HEK293 (cell line): ENCODE measurements around the gene ARHGAP26.

Experiments used
- BCL11A ChIP-seq: fragments of 450-650 bp; formaldehyde crosslinking; IDR thresholded peaks from 2 replicates; pipeline ENCODE4 v1.5.1; 2016; ENCODE audit warnings: low read depth, missing biosample characterization, missing genetic modification characterization
- GLI2 ChIP-seq: fragments of 450-650 bp; formaldehyde crosslinking; IDR thresholded peaks from 2 replicates; pipeline ENCODE4; 2017; ENCODE audit warnings: missing biosample characterization, missing genetic modification characterization, low read depth, borderline replicate concordance
- HOXC10 ChIP-seq: sonication (generic); formaldehyde crosslinking; IDR thresholded peaks from 2 replicates; pipeline ENCODE4 v1.8.1; 2023; ENCODE audit warnings: mild to moderate bottlenecking, missing genetic modification reagents
- HOXD13 ChIP-seq: sonication (generic); formaldehyde crosslinking; IDR thresholded peaks from 2 replicates; pipeline ENCODE4 v1.8.0; 2022; ENCODE audit warnings: missing genetic modification reagents, borderline replicate concordance
- KLF10 ChIP-seq: fragments of 450-650 bp; IDR thresholded peaks from 2 replicates; pipeline ENCODE4 v1.5.1; 2018; ENCODE audit warnings: missing biosample characterization, mild to moderate bottlenecking, missing genetic modification characterization
- KLF16 ChIP-seq: fragments of 450-650 bp; formaldehyde crosslinking; IDR thresholded peaks from 2 replicates; pipeline ENCODE4 v1.5.1; 2017; ENCODE audit warnings: missing biosample characterization, missing genetic modification characterization
- KLF17 ChIP-seq: fragments of 450-650 bp; formaldehyde crosslinking; IDR thresholded peaks from 2 replicates; pipeline ENCODE4 v1.5.1; 2016; ENCODE audit warnings: missing biosample characterization, missing genetic modification characterization
- OSR2 ChIP-seq: fragments of 450-650 bp; formaldehyde crosslinking; IDR thresholded peaks from 2 replicates; pipeline ENCODE4 v1.5.1; 2016; ENCODE audit warnings: missing biosample characterization, missing genetic modification characterization
- PBX3 ChIP-seq: sonication (generic); formaldehyde crosslinking; IDR thresholded peaks from 2 replicates; pipeline ENCODE4 v1.8.1; 2022; ENCODE audit warnings: mild to moderate bottlenecking, moderate library complexity, missing genetic modification reagents
- SP7 ChIP-seq: fragments of 450-650 bp; formaldehyde crosslinking; IDR thresholded peaks from 2 replicates; pipeline ENCODE4 v1.5.1; 2016; ENCODE audit warnings: missing biosample characterization, missing genetic modification characterization
- TSHZ1 ChIP-seq: fragments of 450-650 bp; formaldehyde crosslinking; IDR thresholded peaks from 2 replicates; pipeline ENCODE4 v1.5.1; 2016; ENCODE audit warnings: missing biosample characterization, missing genetic modification characterization, borderline replicate concordance
- ZNF132 ChIP-seq: fragments of 450-650 bp; formaldehyde crosslinking; IDR thresholded peaks from 2 replicates; pipeline ENCODE4 v1.5.1; 2017; ENCODE audit warnings: missing biosample characterization, missing genetic modification characterization, borderline replicate concordance
- ZNF146 ChIP-seq: fragments of 450-650 bp; formaldehyde crosslinking; IDR thresholded peaks from 2 replicates; pipeline ENCODE4 v1.5.1; 2016; ENCODE audit warnings: missing biosample characterization, missing genetic modification characterization
- ZNF202 ChIP-seq: fragments of 450-650 bp; formaldehyde crosslinking; IDR thresholded peaks from 2 replicates; pipeline ENCODE4 v1.5.1; 2016; ENCODE audit warnings: missing biosample characterization, missing genetic modification characterization, borderline replicate concordance
- ZNF366 ChIP-seq: fragments of 450-650 bp; formaldehyde crosslinking; conservative IDR thresholded peaks from 2 replicates; pipeline ENCODE4 v1.5.1; 2016; ENCODE audit warnings: missing biosample characterization, missing genetic modification characterization
- ZNF37A ChIP-seq: fragments of 450-650 bp; IDR thresholded peaks from 2 replicates; pipeline ENCODE4 v1.5.1; 2018; ENCODE audit warnings: missing biosample characterization, missing genetic modification characterization
- ZNF394 ChIP-seq: fragments of 450-650 bp; formaldehyde crosslinking; IDR thresholded peaks from 2 replicates; pipeline ENCODE4 v1.5.1; 2016; ENCODE audit warnings: missing biosample characterization, missing genetic modification characterization, mild to moderate bottlenecking, moderate library complexity, borderline replicate concordance
- ZNF449 ChIP-seq: fragments of 450-650 bp; formaldehyde crosslinking; IDR thresholded peaks from 2 replicates; pipeline ENCODE4 v1.5.1; 2017; ENCODE audit warnings: missing biosample characterization, mild to moderate bottlenecking, missing genetic modification characterization, moderate library complexity
- ZNF518A ChIP-seq: fragments of 450-650 bp; formaldehyde crosslinking; conservative IDR thresholded peaks from 2 replicates; pipeline ENCODE4 v1.5.1; 2016; ENCODE audit warnings: low read depth, missing biosample characterization, missing genetic modification characterization
- ZNF660 ChIP-seq: fragments of 450-650 bp; IDR thresholded peaks from 2 replicates; pipeline ENCODE4 v1.5.1; 2018; ENCODE audit warnings: missing biosample characterization, mild to moderate bottlenecking, missing genetic modification characterization
- ZNF670 ChIP-seq: fragments of 450-650 bp; formaldehyde crosslinking; IDR thresholded peaks from 2 replicates; pipeline ENCODE4 v1.5.1; 2016; ENCODE audit warnings: missing biosample characterization, missing genetic modification characterization, low read depth
- ZNF707 ChIP-seq: fragments of 450-650 bp; formaldehyde crosslinking; IDR thresholded peaks from 2 replicates; pipeline ENCODE4 v1.5.1; 2016; ENCODE audit warnings: missing biosample characterization, missing genetic modification characterization
- ZNF768 ChIP-seq: fragments of 450-650 bp; formaldehyde crosslinking; IDR thresholded peaks from 2 replicates; pipeline ENCODE4 v1.5.1; 2018; ENCODE audit warnings: missing biosample characterization, mild to moderate bottlenecking, missing genetic modification characterization
- ZNF843 ChIP-seq: fragments of 450-650 bp; formaldehyde crosslinking; IDR thresholded peaks from 2 replicates; pipeline ENCODE4 v1.5.1; 2016; ENCODE audit warnings: missing biosample characterization, missing genetic modification characterization
- ZSCAN23 ChIP-seq: fragments of 450-650 bp; formaldehyde crosslinking; IDR thresholded peaks from 2 replicates; pipeline ENCODE4 v1.5.1; 2016; ENCODE audit warnings: missing biosample characterization, missing genetic modification characterization

The ARHGAP26 gene

GRCh38 chr5:143033535-143034250, 263.5 kb downstream of the ARHGAP26 start (continued):
- TF ChIP-seq ZNF394 (tag by site-specific recombination), result no peak
- 0 out of 2 replicates have a peak, but pooled peaks have one; percentile 26 for TF ChIP-seq BCL11A (tag by site-specific recombination)
- TF ChIP-seq KLF17, result no peak
- TF ChIP-seq ZNF202, result no peak
- 0 out of 2 replicates have a peak, but pooled peaks have one; percentile 17 for TF ChIP-seq ZNF366 (tag by site-specific recombination)
- TF ChIP-seq ZNF132, result no peak
- no peak for TF ChIP-seq ZNF146 (tag by site-specific recombination)
- no peak for TF ChIP-seq HOXC10 (CRISPR knock-in tag)
- TF ChIP-seq SP7 (tag by site-specific recombination), result 0 out of 2 replicates have a peak, but pooled peaks have one; percentile 15
- TF ChIP-seq KLF10 (tag by site-specific recombination), result no peak
- no peak for TF ChIP-seq ZNF660
- peak; percentile 34; the same call in 1 of the 2 replicates for TF ChIP-seq OSR2
- TF ChIP-seq ZNF843, result no peak
- no peak for TF ChIP-seq ZNF37A (tag by site-specific recombination)
- no peak for TF ChIP-seq ZNF670 (tag by site-specific recombination)
- TF ChIP-seq TSHZ1 (tag by site-specific recombination), result peak; percentile 69; the same call in 1 of the 2 replicates
- no peak for TF ChIP-seq ZSCAN23
- TF ChIP-seq ZNF449 (tag by site-specific recombination), result no peak
- no peak for TF ChIP-seq PBX3 (CRISPR knock-in tag)
- no peak for TF ChIP-seq ZNF768 (tag by site-specific recombination)
- no peak for TF ChIP-seq ZNF518A (tag by site-specific recombination)
- TF ChIP-seq GLI2 (tag by site-specific recombination), result peak; percentile 53; the same call in 1 of the 2 replicates
- TF ChIP-seq KLF16, result no peak
- 0 out of 2 replicates have a peak, but pooled peaks have one; percentile 36 for TF ChIP-seq HOXD13 (CRISPR knock-in tag)
- no peak for TF ChIP-seq ZNF707 (tag by site-specific recombination)
